Measurements from ENCODE around the gene ZNF394.

ZNF394 gene

DNA sequence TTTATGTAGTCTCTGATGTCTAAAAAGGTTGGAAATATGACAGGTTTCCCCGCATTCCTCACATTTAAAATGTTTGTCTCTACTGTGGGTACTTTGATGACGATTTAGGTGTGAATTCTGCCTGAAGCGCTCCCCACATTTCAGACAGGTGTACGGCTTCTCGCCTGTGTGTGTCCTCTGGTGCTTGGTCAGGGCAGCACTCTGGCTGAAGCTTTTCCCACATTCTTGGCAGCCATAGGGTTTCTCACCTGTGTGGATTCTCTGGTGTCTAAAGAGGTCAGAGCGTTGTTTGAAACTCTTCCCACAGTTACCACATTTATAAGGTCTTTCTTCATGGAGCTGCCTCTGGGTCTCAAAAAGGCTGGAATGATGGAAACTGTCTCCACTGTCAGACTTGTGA, 6.3 kb downstream of the ZNF394 start:
- no peak for DNase-seq (ENCODE audit: low read depth)

DNA sequence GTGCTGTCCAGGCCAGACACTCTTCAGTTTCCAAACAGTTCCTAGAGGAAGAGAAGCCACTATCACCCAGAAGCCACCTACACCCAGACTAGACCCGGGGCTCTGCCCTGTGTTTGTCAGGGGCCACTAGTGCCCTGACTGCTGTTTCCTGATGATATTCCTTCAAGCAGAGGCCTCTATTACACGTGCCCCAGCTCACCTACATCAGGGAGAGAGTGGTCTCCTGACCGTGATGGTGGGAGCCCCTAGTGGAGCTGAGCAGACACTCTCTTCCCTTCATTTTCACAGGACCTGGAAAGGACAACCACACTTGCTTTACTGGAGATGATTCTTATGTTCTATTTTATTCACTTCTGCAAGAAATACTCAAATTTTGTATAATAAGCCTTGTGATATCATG, 9.2 kb downstream of the ZNF394 start:
- no peak for DNase-seq (ENCODE audit: low read depth)

DNA sequence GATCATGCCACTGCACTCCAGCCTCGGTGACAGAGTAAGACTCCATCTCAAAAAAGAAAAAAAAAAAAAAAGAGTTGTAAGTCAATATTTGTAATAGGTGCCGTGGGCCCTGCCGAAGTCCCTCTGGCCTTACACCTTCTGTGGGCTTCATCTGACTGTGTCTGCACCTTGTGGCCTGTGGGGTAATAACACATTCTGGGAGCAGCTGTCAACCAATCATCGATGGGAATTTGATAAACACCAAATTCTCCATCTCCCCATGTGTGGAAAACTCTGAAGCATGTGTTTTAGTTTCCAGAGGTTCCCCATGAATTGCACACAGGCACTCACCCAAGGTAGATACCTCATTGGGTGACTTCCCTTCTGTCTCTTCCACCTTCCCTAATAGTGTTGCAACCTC, 10.8 kb downstream of the ZNF394 start:
- no peak for DNase-seq (ENCODE audit: low read depth)

DNA sequence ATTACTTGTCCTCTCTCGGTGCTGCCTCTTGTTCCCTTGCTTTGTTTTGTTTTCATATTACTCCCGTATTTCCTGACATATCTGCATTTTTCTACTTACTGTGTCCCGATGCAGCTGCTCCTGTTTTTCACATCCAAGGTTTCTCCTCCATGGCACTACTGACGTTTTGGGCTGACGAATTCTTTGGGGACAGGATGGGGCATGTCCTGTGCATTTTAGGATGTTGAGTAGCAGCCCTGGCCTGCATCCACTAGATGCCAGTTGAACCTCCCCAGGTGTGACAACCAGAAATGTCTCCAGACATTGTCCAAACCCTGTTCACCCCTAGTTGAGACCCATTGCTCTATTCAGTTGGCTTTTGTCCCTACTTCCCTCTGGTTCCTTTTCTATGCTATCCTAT, 15.0 kb downstream of the ZNF394 start:
- DNase-seq (ENCODE audit: low read depth): no peak

DNA sequence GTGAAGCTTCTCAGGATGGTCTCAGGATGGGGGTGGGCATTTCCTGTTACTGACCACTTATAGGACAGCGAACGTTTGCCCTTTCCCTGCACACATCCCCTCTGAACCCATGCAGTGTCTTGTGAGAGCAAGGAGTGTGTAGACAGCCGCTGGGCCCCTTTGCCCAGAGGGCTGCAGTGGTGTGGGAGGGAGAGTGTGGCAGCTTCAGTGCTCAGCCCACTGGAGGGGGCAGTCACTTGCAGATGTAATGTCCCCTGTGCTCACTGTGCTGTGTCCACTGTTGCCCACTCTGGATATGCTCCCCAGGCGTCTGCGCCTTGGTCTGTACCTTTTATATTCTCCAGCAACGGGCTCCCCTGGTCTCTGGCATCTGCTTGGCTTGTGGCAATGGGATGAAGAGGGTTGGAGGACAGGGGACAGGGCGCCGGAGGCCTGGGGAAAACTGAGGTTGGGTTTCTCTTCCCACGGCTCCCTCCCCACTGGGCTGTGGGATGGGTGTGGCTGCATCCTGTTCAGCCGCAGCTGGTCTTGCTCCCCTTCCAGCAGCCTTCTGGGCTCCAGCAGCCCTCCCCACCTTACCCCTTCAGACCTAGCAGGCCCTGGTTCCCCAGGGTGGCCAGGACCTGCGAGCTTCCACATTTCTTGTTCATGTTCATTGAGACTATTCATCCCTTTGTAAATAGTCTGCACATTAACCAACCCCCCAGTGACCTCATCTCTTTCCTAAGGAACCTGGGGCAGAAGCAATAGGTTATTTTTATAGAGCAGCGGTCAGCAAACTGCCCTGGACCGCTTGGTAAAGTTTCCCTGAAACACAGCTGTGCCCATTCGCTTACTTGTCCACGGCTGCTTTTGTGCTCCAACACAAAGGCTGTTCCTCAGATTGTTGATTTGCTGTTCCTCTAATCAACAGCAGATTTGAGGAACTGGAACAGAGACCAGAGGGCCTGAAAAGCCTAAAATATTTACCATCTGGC, 21.3 kb downstream of the ZNF394 start:
- DNase-seq (ENCODE audit: low read depth): no peak

DNA sequence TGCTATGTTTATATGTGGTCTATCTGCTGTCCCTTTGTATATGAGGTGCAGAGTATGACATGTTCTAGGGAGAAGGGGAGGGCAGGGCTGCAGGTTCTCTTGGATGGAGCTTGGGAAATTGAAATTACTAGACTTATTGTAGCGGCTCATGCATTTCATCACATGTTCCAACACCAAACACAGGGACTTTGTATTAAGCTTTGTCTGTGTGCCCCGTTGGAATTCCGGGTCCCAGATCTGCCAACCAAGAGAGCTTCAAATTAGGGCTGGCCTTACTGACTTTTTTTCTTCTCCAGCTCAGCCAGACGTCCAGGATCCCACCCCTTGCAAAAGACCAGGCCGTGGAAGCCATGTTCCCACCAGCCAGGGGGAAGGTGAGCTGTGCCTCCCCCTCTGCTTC, 24.0 kb downstream of the ZNF394 start:
- no peak for DNase-seq (ENCODE audit: low read depth)

DNA sequence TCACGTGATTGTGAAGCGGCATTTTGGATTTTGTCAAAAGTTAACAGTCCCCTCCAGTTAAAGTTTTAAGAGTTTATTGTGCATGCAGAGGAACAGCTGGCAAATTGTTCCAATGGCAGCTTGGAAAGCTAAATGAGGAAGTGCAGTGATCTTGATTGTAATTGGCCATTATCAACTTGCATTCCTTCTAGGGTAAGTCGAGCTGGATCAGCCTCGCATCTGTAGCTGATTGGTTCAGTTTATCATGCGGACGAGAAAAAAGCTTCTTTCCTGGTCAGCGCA, 26.8 kb downstream of the ZNF394 start:
- no peak for DNase-seq (ENCODE audit: low read depth)

DNA sequence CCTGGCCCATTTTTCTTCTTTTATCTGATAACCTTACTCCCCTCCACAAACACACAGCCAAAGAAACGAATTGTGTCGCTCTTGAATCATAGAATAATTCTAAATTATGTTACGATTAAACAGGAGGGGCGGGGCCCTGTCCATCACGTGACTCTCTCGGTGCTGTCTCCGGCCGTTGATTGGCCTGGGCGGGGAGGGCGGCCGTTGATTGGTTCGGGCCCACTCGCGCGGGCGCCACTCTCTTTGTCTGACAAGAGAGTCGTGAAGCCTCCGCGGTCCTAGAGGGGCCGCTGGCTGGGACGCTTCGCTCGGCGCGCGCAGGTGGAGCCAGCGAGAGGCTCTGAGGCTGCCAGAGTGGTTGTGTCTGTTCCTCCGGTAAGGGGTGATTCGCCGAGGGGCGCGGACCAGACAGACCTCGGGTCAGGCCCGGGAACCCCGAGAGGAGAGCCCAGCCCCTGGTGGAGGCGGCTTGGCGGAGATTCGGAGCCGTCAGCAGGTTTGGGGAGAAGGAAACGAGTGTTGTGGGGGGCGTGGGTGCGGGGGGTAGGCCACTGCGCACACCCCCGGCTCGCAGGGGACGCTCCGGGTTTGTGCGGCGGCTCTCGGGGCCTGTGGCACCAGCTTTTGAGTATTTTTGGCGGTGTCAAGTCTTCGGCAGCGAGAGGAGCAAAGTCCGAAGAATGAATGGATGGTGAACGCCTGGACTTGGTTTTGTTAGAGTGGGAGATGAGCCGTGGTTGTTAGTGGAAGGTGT, 27.3 kb downstream of the ZNF394 start, which contains the start of gene ZNF789:
Gene ZNF789 (plus strand): TSS at position 330 of the 754 bp plus-strand sequence. CDS start 3,567 bp downstream, outside the sequence.
- DNase-seq (ENCODE audit: low read depth): peak; percentile 97

DNA sequence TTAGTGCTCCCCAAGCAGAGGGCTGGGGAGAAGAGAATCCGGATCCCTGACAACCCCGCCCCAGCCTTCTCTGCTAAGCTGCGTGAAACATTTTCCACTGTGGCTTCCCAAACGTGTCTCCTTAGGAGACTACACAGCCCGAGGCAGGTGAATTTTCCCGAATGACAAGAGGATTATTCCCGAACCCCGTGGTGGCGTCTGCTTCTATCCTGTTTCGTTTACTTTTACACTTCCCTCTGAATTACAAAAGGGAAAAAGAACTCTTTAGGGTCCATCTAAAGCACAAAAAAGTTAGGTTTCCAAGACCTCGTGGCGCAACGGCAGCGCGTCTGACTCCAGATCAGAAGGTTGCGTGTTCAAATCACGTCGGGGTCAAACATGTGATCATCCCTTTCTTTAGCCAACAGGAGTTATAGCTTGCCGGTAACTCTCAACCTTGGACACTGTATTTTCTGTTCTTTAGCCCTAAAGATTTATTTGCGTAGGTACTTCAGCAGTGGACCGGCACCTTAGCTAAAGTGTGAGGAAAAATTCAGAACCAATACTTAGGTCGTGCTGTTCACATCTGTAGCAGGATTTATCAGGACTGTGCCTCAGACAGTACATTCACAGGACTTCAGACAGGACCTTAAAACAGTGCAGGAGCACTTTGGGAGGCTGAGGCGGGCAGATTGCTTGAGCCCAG, 30.6 kb downstream of the ZNF394 start:
- no peak for DNase-seq (ENCODE audit: low read depth)

DNA sequence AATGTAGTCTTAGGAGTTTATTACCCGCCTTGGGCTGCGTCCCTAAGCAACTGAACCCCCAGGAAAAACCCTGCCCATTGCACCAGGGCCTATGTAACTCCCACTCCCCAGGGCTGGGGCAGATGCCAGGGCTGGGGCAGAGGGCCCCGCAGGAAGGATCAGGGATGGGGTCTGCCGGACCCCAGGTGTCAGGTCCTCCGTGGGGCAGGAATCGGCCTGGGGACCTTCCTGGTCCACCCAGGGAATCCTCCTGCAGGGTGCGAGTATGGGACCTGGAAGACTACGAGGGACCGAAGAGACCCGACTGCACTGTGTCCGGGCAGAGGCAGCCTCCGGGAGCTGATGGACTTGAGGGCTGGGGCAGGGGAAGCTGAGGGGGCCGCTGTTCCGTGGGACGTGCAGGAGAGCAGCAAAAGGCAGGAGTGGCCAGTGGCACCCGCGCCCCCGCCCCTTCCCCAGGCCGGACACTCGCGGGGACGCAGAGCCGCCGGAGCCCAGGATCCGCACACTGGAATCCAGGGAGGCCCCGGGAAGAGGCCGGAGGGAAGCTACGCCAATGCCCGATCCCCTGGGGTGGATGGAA, 31.7 kb downstream of the ZNF394 start:
- no peak for DNase-seq (ENCODE audit: low read depth)

DNA sequence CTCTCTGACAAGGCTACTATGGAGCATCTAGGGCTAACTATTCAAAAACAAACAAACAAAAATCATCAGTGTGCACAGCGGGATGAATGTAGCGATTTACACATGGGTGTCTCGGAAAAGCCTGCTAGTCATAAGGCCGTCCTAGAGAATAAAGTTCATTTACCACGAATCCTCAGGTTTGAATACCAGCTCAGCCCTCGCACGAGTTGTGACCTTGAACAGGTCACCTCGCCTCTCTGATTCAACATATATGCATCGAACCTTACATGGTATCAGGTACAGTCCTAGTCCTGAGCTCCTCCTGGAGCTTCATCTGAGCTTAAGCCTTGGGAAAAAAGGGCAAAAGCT, 34.7 kb downstream of the ZNF394 start:
- DNase-seq (ENCODE audit: low read depth): no peak

DNA sequence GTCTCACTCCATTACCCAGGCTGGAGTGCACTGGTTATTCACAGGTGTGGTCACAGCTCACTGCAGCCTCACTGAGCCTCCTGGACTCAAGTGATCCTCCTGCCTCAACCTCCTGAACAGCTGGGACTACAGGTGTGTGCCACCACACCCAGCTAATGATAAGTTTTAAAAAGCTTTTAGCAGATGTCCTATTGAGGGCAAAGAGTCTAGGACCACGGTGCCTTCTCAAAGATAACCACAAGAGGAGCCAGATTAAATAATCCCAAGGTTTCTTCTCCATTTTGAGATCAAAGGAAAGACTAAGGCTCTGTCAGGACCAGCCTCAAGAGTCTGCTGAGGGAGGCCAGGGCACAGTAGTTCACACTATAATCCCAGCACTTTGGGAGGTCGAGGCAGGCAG, 38.9 kb downstream of the ZNF394 start:
- no peak for DNase-seq (ENCODE audit: low read depth)

DNA sequence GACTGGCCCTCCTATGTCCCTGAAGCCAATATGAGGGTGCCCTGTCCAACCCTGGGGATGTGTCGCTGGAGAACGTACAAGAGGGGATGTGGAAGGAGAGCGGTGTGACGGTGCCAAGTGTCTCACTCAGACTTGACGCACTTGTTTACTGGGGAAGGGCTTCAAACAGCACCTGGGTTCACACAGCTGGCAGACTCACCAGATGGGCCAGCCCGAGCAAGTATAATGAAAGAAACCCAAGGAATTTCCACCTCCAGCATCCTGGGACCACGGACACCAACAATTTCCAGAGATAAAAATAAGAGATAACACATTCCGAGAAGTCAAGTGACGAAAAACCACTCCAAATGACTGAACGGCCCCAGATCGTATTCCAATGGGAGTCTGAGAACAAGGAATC, 39.4 kb downstream of the ZNF394 start:
- no peak for DNase-seq (ENCODE audit: low read depth)

DNA sequence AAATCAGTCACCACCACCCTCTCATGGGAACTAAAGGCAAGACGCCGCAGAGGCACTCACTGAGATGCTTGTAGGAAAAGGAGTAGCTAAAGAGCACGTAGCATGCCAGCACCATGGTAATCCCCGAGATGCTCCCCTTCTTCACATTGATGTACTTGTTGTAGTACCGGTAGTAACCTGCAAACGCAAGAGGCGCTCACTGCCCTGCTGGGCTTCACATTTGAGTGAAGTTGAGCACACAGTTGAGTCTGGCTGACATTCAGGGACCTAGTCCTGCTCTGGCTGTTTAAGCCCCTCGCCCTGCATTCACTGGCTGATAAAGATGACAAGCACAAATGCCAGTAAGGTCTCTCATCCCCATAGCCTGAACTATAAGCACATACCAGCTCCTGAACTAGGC, 41.0 kb downstream of the ZNF394 start:
- no peak for DNase-seq (ENCODE audit: low read depth)

DNA sequence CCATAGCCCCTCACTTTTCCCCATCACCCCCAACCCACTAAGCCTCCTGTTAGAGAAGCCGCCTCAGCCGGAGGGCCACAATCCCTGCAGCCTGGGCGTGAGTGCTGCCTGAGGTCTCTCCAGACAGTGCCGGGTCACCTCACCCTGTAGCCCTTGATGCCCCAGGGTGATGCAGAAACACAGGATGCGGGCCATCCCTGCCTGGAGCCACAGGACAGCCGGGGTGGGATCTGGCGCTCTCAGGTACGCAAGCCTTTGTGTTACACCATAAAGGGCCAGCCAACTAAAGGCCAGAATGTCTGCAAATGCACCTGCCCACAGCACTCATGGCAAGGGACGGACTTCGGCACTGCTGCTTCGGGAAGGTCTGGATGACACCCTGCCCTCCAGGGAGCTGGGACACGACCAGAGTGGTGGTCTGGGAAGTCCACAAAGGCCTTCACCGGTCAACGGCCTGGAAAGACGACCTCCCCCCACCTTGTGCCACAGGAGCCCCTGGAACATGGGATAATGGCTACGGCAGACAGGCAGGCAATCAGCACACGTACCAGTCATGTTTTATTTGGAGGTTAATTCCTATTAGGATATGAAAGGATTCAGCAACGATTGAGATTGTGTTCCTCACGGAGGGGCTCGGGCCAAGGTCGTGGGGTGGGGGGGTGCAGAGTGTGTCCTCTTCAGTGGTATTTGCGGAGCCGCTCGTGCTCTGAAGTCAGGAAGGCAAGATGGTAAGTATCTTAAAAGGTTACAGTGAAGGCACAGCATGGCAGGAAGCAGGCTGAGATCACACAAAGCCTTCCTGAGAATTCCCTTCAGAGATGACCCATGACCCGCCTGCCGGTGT, 42.2 kb downstream of the ZNF394 start:
- DNase-seq (ENCODE audit: low read depth): no peak

DNA sequence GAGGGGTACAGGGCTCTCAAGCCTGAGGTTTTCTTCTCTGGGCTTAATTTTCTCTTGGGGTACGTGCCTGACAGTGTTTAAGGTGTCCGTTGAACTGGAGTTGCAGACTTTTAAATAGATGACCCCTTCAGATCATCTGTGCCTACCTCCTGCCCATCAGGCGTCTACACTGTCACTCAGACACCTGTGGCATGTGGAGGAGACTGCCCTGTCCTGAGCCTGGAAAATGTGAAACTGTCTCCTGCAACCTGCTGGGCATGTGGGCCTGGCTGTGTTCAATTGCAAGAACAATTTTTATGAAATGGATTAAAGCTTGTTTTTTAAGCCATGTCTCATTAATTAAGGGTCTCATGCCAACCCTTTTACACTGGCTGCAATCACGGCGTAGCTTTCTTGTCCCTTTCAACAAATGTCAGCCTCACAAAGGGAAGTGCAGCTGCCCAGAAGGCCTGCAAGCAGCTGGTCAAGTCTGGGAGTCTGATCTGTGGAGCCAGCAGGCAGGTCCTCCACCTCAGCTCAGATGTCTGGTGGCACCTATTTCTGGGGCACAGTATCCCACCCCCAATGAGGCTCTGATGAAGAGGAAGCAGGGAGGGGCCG, 42.9 kb downstream of the ZNF394 start:
- no peak for DNase-seq (ENCODE audit: low read depth)

DNA sequence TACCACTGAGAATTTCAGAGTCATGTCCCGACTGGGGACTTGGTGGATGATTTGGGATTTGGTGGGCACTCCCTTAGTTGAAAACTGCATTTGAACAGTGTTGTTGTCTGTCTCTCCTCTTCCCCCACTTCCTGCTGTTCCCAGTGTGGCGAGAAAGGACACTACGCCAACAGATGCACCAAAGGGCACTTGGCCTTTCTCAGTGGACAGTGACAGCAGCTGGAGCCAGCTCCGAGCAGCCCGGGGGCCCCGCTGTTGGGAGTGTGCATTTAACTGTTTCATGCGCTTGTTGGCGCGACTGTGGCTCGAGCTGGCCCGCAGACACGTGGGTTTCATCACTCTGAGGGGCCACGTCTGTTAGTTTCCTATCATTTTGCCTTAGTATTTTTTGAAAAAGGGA, 43.8 kb downstream of the ZNF394 start:
- DNase-seq (ENCODE audit: low read depth): no peak

DNA sequence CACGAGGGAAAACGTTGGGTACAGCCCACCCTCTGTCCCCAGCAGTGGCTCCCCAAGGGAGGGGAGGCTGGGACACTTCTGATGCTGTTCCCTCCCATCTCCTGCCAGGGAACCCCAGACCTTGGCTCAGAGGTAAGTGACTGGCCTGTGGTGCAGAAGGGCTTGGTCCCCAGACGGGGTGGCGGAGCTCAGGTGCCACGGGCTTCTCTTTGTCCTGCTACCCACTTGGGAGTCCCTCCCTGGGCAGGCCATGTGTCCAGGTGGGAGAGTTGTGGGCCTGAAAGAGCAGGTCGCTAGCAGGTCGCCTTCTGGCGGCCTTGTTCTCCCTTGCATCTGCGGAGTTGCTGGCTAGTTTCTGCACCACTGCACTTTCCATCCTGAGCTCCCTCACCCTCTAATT, 44.2 kb downstream of the ZNF394 start:
- DNase-seq (ENCODE audit: low read depth): no peak

DNA sequence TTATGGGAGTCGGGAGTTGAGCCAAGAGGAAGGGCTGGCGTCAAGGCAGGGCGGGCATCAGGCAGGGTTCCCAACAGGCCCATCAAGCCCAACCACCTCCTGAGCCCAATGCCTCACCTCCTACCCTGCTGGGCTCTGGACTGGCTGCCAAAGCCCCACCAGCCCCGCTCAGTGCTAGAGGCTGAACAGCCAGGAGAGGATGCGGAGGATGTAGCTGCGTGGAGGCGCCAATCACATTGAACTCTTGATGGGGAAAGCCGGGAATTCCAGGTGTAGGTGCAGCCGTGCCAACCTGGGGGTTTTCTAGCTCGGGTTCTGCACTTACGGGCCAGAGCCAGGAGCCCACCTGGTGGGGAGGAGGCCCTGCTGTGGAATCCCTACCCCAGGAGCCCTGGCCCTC, 47.0 kb downstream of the ZNF394 start:
- no peak for DNase-seq (ENCODE audit: low read depth)

DNA sequence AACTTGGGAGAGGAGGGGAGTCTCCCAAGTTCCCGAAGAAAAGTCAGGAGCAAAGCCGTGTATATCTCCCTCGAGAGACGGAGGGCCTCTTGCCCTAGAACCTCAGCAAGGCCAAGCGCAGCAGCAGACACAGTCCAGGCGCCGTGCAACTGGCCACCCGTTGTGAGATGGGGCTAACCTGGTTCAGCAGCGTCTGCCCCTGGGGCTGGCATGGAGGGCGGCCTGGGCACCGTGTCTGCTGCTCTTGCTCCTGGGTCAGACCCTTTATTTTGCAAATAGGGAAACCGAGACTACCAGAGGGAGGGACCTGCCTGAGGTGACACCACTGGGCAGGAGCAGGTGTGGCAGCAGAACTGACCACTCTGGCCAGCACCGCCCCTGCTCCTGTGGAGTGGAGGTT, 47.5 kb downstream of the ZNF394 start:
- DNase-seq (ENCODE audit: low read depth): no peak

DNA sequence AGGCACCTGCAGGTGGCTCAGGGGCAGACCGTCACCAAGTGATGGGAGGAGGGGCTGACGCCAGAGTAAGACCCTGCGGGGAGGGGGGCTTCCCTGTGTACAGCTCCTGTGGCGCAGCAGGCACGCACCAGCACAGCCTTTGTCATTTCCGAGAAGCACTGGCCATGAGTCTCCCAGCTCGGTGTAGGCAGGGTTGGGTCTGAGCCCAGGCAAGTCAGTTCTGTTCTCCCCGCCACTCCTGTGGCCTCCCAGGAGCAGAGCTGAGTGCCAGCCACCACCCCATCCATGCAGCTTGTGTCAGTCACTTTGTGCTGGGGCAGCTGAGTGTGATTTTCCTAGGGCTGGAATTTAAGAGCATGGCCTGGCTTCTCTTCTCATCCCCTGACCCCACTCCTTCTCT, 48.1 kb downstream of the ZNF394 start:
- no peak for DNase-seq (ENCODE audit: low read depth)

All from activated T-cell treated with anti-CD3 and anti-CD28 coated beads for 24 hours (primary cell).